B cell (primary cell): ENCODE results near the gene STAB1. TPM values are rescaled to one million over a fixed set of nuclear protein-coding genes. Genes with fewer than 3 reads are reported as not detected.

Experiments
- ATAC-seq: fragments of 200-7000 bp; cut with Tn5 transposase; one replicate; pipeline ENCODE4 v1.10.0; 2021; ENCODE audit warnings: low read depth, mild to moderate bottlenecking, moderate number of reproducible peaks, moderate library complexity
- CTCF ChIA-PET: fragments of 350-600 bp; sonication (Branson Sonifier 250); formaldehyde crosslinking; loops from one replicate; lab custom pipeline; 2021; ENCODE audit warnings: antibody characterized with exemption, inconsistent platforms; lab: Charles Lee
- POLR2A ChIA-PET: fragments of 350-600 bp; sonication (Branson Sonifier 250); formaldehyde crosslinking; loops from one replicate; lab custom pipeline; 2021; ENCODE audit warnings: antibody characterized with exemption; lab: Charles Lee
- DNase-seq: peaks from one replicate; pipeline ENCODE4 v3.0.0; 2013
- H2AFZ ChIP-seq: 2 replicates; pipeline ENCODE4 v1.6.1; 2012; ENCODE audit warnings: mild to moderate bottlenecking, low read depth, low read length; ENCODE audit not compliant: insufficient read depth, poor library complexity, severe bottlenecking
- H3K27ac ChIP-seq, 2 donors: 1 replicate in 1 of 2; 2 replicates in 1 of 2; pipeline ENCODE4 v1.5.1; 2012 to 2013; ENCODE audit warnings: low read length in 2 of 2, mild to moderate bottlenecking in 2 of 2, moderate library complexity in 1 of 2
- H3K27me3 ChIP-seq, 4 experiments: fragments of 200-600 bp in 1 of 4; sonication (generic) in 1 of 4; replicated peaks in 1 of 4; 1 replicate in 2 of 4; 2 replicates in 2 of 4; pipeline versions ENCODE4 v1.6.1 to v1.7.0; 2013 to 2016; ENCODE audit warnings: low read length in 3 of 4, mild to moderate bottlenecking in 2 of 4, mixed read lengths in 1 of 4, moderate library complexity in 1 of 4; ENCODE audit not compliant: insufficient read depth in 4 of 4, control insufficient read depth in 3 of 4; ENCODE audit errors: control extremely low read depth in 1 of 4
- H3K36me3 ChIP-seq, 2 experiments: replicated peaks in 1 of 2; 1 replicate in 1 of 2; 2 replicates in 1 of 2; pipeline versions ENCODE4 v1.6.1 to v1.7.1; 2013; ENCODE audit warnings: low read length in 1 of 2; ENCODE audit not compliant: insufficient read depth in 2 of 2, control insufficient read depth in 1 of 2; ENCODE audit errors: control extremely low read depth in 1 of 2, extremely low read depth in 1 of 2
- H3K4me1 ChIP-seq, 2 donors: fragments of 200-600 bp in 1 of 2; sonication (generic) in 1 of 2; 1 replicate in 1 of 2; 2 replicates in 1 of 2; pipeline versions ENCODE4 v1.5.1 to v1.6.1; 2013 to 2017; ENCODE audit warnings: low read length in 2 of 2; ENCODE audit not compliant: control insufficient read depth in 2 of 2, insufficient read depth in 2 of 2
- H3K4me2 ChIP-seq: replicated peaks from 2 replicates; pipeline ENCODE3; 2012; ENCODE audit warnings: mild to moderate bottlenecking, low read depth, low read length; ENCODE audit not compliant: poor library complexity, severe bottlenecking
- H3K4me3 ChIP-seq, 5 experiments: fragments of 200-600 bp in 1 of 5; sonication (generic) in 1 of 5; 1 replicate in 3 of 5; 2 replicates in 2 of 5; pipeline versions ENCODE4 v1.5.1 to v1.7.0; 2011 to 2016; ENCODE audit warnings: low read length in 4 of 5, mild to moderate bottlenecking in 4 of 5, low read depth in 2 of 5, control low read depth in 1 of 5, moderate library complexity in 1 of 5; ENCODE audit not compliant: insufficient read depth in 1 of 5; ENCODE audit errors: control extremely low read depth in 1 of 5, extremely low read depth in 1 of 5
- H3K79me2 ChIP-seq: fragments of 200-600 bp; sonication (generic); one replicate; pipeline ENCODE4 v1.6.0; 2016; ENCODE audit warnings: low read length; ENCODE audit not compliant: control insufficient read depth, insufficient read depth
- H3K9ac ChIP-seq: fragments of 200-600 bp; sonication (generic); 2 replicates; pipeline ENCODE4 v1.6.1; 2017; ENCODE audit warnings: mild to moderate bottlenecking, low read length, moderate library complexity
- H3K9me3 ChIP-seq, 3 donors: one replicate each; pipeline versions ENCODE4 v1.6.1 to v1.7.1; 2013; ENCODE audit warnings: low read length in 2 of 3; ENCODE audit not compliant: control insufficient read depth in 2 of 3, insufficient read depth in 1 of 3; ENCODE audit errors: control extremely low read depth in 1 of 3
- H4K20me1 ChIP-seq: 2 replicates; pipeline ENCODE4 v1.6.0; 2012; ENCODE audit warnings: mild to moderate bottlenecking, low read length; ENCODE audit not compliant: insufficient read depth, control insufficient read depth, poor library complexity, severe bottlenecking
- H3K27ac Mint-ChIP-seq: one replicate; pipeline ENCODE4 v1.8.0; 2021; ENCODE audit warnings: mixed read lengths
- H3K27me3 Mint-ChIP-seq: one replicate; pipeline ENCODE4 v1.8.0; 2021; ENCODE audit warnings: mixed read lengths
- H3K4me1 Mint-ChIP-seq: one replicate; pipeline ENCODE4 v1.8.0; 2021; ENCODE audit warnings: mixed read lengths
- H3K4me3 Mint-ChIP-seq: one replicate; pipeline ENCODE4 v1.8.0; 2021; ENCODE audit warnings: mixed read lengths
- H3K9me3 Mint-ChIP-seq: one replicate; pipeline ENCODE4 v1.8.0; 2022; ENCODE audit warnings: mixed read lengths; ENCODE audit not compliant: insufficient read depth
- CTCF ChIP-seq: fragments of 200-600 bp; IDR thresholded peaks from one replicate; pipeline ENCODE4 v1.8.0; 2022; ENCODE audit warnings: antibody characterized with exemption, mild to moderate bottlenecking
- EZH2 ChIP-seq: IDR thresholded peaks from 2 replicates; pipeline ENCODE4 v1.6.1; 2012; ENCODE audit warnings: borderline replicate concordance, low read depth, mild to moderate bottlenecking, moderate library complexity, low read length; ENCODE audit not compliant: insufficient read depth, poor library complexity, severe bottlenecking
- WGBS: methylation state at CpG from one replicate; pipeline ENCODE4 v1.1.5; 2013; ENCODE audit warnings: missing lambda C conversion rate; ENCODE audit not compliant: insufficient coverage; 5-methylcytosine and 5-hydroxymethylcytosine counted together
- intact Hi-C: fragments of 100-400 bp; cut with micrococcal nuclease; formaldehyde crosslinking; loops from one replicate; pipeline ENCODE4 v1.10.0; 2022
- polyA plus RNA-seq: library from polyadenylated mRNA; depleted of rRNA; stranded (reverse); fragments of >200 nt; gene quantifications from 2 replicates; pipeline ENCODE4 v1.2.3, GENCODE V29; 2012
- total RNA-seq, 2 donors: library from RNA; stranded (reverse); fragments of 120-200 nt in 1 of 2; gene quantifications; 1 replicate in 1 of 2; 2 replicates in 1 of 2; pipeline versions ENCODE4 v1.2.3 to v1.2.4, GENCODE V29; 2013 to 2022

STAB1 gene
- total and polyA plus RNA-seq, 2 donors (not counting 1 experiment from before 2014, with no cell fraction given), result 3.8 to 4.5 TPM

- Mint-ChIP-seq H3K4me1 (no peaks in the 10 kb centered on the region), H3K9me3 (no peaks in the 10 kb centered on the region), H3K4me3 (no peak overlapping the region), H3K27me3 (no peaks in the 10 kb centered on the region), H3K27ac (no peak overlapping the region)
- ChIA-PET CTCF (no interaction called here), POLR2A (no interaction called here)
- intact Hi-C loops, result no loop called here
- H3K9ac ChIP-seq, result no peak overlapping the region
- DNase-seq (no peak), ATAC-seq (no peak)
- no peaks in the 10 kb centered on the region for H3K9me3 ChIP-seq
- no peak overlapping the region for H2AFZ ChIP-seq
- H3K27me3 ChIP-seq, result no peaks in the 10 kb centered on the region
- H3K79me2 ChIP-seq, result no peaks in the 10 kb centered on the region
- no peaks in the 10 kb centered on the region for H3K4me1 ChIP-seq
- no peak overlapping the region for H3K4me3 ChIP-seq
- WGBS, result 94% methylated on average over 20 of the region's 26 CpGs
- H4K20me1 ChIP-seq, result no peaks in the 10 kb centered on the region
- no peak for TF ChIP-seq CTCF
- no peak for TF ChIP-seq EZH2
- no peak overlapping the region for H3K27ac ChIP-seq
- no peaks in the 10 kb centered on the region for H3K36me3 ChIP-seq
- no peak overlapping the region for H3K4me2 ChIP-seq
Observed at GRCh38 chr3:52523386-52524257, 28.5 kb downstream of the STAB1 start.

GRCh38 chr3:52524258-52524751 lies 29.2 kb downstream of the STAB1 start:
- Mint-ChIP-seq H3K9me3 (no peaks in the 10 kb centered on the region), H3K4me3 (no peak overlapping the region), H3K27ac (no peak overlapping the region), H3K4me1 (no peaks in the 10 kb centered on the region), H3K27me3 (no peaks in the 10 kb centered on the region)
- no peak for ATAC-seq
- Histone ChIP-seq H3K9ac (no peak overlapping the region), H3K27ac (no peak overlapping the region), H3K79me2 (no peaks in the 10 kb centered on the region), H3K9me3 (no peaks in the 10 kb centered on the region), H3K4me2 (no peak overlapping the region), H4K20me1 (no peaks in the 10 kb centered on the region), H3K27me3 (no peaks in the 10 kb centered on the region), H2AFZ (no peak overlapping the region), H3K36me3 (no peaks in the 10 kb centered on the region), H3K4me3 (no peak overlapping the region), H3K4me1 (no peaks in the 10 kb centered on the region)
- intact Hi-C loops, result no loop called here
- TF ChIP-seq EZH2 (no peak), CTCF (no peak)
- POLR2A ChIA-PET, result no interaction called here
- CTCF ChIA-PET, result no interaction called here
- DNase-seq, result no peak
- WGBS, result 96% methylated on average over 17 of the region's 18 CpGs
